Activated gamma-delta T cell treated with anti-CD3 and anti-CD28 coated beads, Interleukin-2, amount 50 U/mL, for 16 hours (primary cell): ENCODE data around the gene PPHLN1.
"Not testable (repeated sequence)": the region's sequence is repeated elsewhere in the genome, so short reads cannot be mapped to it uniquely, and the experiment has no call there.

Source experiments
- DNase-seq: peaks from one replicate; pipeline ENCODE4 v3.0.0-alpha.2; 2020; ENCODE audit warnings: low read depth

Gene PPHLN1

GRCh38 chr12:42322567-42322966, 3.4 kb upstream of the PPHLN1 start:
- no peak for DNase-seq

- DNase-seq, result no peak
Measured at GRCh38 chr12:42323856-42324255, 2.1 kb upstream of the PPHLN1 start.

GRCh38 chr12:42325326-42325652, 678 bp upstream of the PPHLN1 start:
- no peak for DNase-seq

- no peak for DNase-seq
Measured at GRCh38 chr12:42326541-42327226, 717 bp downstream of the PPHLN1 start.

GRCh38 chr12:42327227-42327590, 1.2 kb downstream of the PPHLN1 start:
- DNase-seq, result no peak

- not testable (repeated sequence) for DNase-seq
Measured at GRCh38 chr12:42330097-42330496, 4.1 kb downstream of the PPHLN1 start.

GRCh38 chr12:42332301-42333285, 6.6 kb downstream of the PPHLN1 start:
- no peak for DNase-seq

GRCh38 chr12:42336286-42336685, 10.3 kb downstream of the PPHLN1 start:
- DNase-seq, result no peak

GRCh38 chr12:42338280-42338679, 12.3 kb downstream of the PPHLN1 start:
- no peak for DNase-seq

- DNase-seq, result no peak
Measured at GRCh38 chr12:42342028-42342427, 16.1 kb downstream of the PPHLN1 start.

- no peak for DNase-seq
Measured at GRCh38 chr12:42343721-42344120, 17.8 kb downstream of the PPHLN1 start.

GRCh38 chr12:42346403-42347002, 20.5 kb downstream of the PPHLN1 start:
- no peak for DNase-seq

GRCh38 chr12:42349119-42350020, 23.4 kb downstream of the PPHLN1 start:
- not testable (repeated sequence) for DNase-seq

- not testable (repeated sequence) for DNase-seq
Measured at GRCh38 chr12:42350021-42350407, 24.0 kb downstream of the PPHLN1 start.

GRCh38 chr12:42356344-42356743, 30.4 kb downstream of the PPHLN1 start:
- DNase-seq, result no peak

GRCh38 chr12:42360747-42361403, 34.9 kb downstream of the PPHLN1 start:
- DNase-seq, result no peak

GRCh38 chr12:42361909-42362646, 36.1 kb downstream of the PPHLN1 start:
- no peak for DNase-seq

- no peak for DNase-seq
Measured at GRCh38 chr12:42362647-42363260, 36.8 kb downstream of the PPHLN1 start.

- DNase-seq, result no peak
Measured at GRCh38 chr12:42364692-42365091, 38.7 kb downstream of the PPHLN1 start.

GRCh38 chr12:42365486-42365885, 39.5 kb downstream of the PPHLN1 start:
- no peak for DNase-seq
